Trophoblast cell (in vitro differentiated cells and primary cell): ENCODE measurements around the gene CLIC3.

ENCODE experiments used
- DNase-seq, 2 donors: peaks; one replicate each; pipeline ENCODE4 v3.0.0-alpha.2; 2016
- H2AFZ ChIP-seq: 2 replicates; pipeline ENCODE4 v1.6.1; 2013; ENCODE audit warnings: low read length, moderate library complexity, mild to moderate bottlenecking; ENCODE audit not compliant: insufficient read depth, poor library complexity
- H2AK5ac ChIP-seq: 2 replicates; pipeline ENCODE4 v1.6.1; 2013; ENCODE audit warnings: mild to moderate bottlenecking, low read length
- H2BK120ac ChIP-seq: 2 replicates; pipeline ENCODE4 v1.6.1; 2013; ENCODE audit warnings: low read length, mild to moderate bottlenecking, moderate library complexity; ENCODE audit not compliant: insufficient read depth, poor library complexity
- H2BK12ac ChIP-seq: 2 replicates; pipeline ENCODE4 v1.6.1; 2013; ENCODE audit warnings: mild to moderate bottlenecking, low read length, moderate library complexity
- H2BK5ac ChIP-seq: 2 replicates; pipeline ENCODE4 v1.6.1; 2013; ENCODE audit warnings: low read length, low read depth, moderate library complexity, mild to moderate bottlenecking; ENCODE audit not compliant: poor library complexity
- H3K14ac ChIP-seq: 2 replicates; pipeline ENCODE4 v1.6.1; 2013; ENCODE audit warnings: mild to moderate bottlenecking, low read length
- H3K18ac ChIP-seq: 2 replicates; pipeline ENCODE4 v1.6.1; 2013; ENCODE audit warnings: mild to moderate bottlenecking, low read length
- H3K23ac ChIP-seq: 2 replicates; pipeline ENCODE4 v1.6.1; 2013; ENCODE audit warnings: low read length
- H3K27ac ChIP-seq: 2 replicates; pipeline ENCODE4 v1.5.1; 2013; ENCODE audit warnings: low read depth, mild to moderate bottlenecking, inconsistent platforms, low read length, moderate library complexity
- H3K27me3 ChIP-seq: 2 replicates; pipeline ENCODE4 v1.6.1; 2013; ENCODE audit warnings: inconsistent platforms, mild to moderate bottlenecking, low read length, moderate library complexity; ENCODE audit not compliant: insufficient read depth
- H3K36me3 ChIP-seq, 2 experiments: 1 replicate in 1 of 2; 2 replicates in 1 of 2; pipeline ENCODE4 v1.6.1; 2013; ENCODE audit warnings: low read length in 2 of 2, mild to moderate bottlenecking in 2 of 2, moderate library complexity in 1 of 2; ENCODE audit not compliant: insufficient read depth in 2 of 2, control insufficient read depth in 1 of 2
- H3K4ac ChIP-seq: 2 replicates; pipeline ENCODE4 v1.6.1; 2013; ENCODE audit warnings: low read depth, mild to moderate bottlenecking, low read length, moderate library complexity
- H3K4me1 ChIP-seq, 2 experiments: 1 replicate in 1 of 2; 2 replicates in 1 of 2; pipeline ENCODE4 v1.6.1; 2013; ENCODE audit warnings: low read length in 2 of 2, mild to moderate bottlenecking in 2 of 2, moderate library complexity in 1 of 2; ENCODE audit not compliant: insufficient read depth in 2 of 2, control insufficient read depth in 1 of 2
- H3K4me2 ChIP-seq: 2 replicates; pipeline ENCODE4 v1.6.1; 2013; ENCODE audit warnings: inconsistent platforms, mild to moderate bottlenecking, low read length, moderate library complexity
- H3K4me3 ChIP-seq: 2 replicates; pipeline ENCODE4 v1.5.1; 2013; ENCODE audit warnings: mild to moderate bottlenecking, low read depth, low read length, inconsistent platforms
- H3K79me1 ChIP-seq: one replicate; pipeline ENCODE4 v1.6.1; 2013; ENCODE audit warnings: low read length
- H3K79me2 ChIP-seq: 2 replicates; pipeline ENCODE4 v1.6.1; 2013; ENCODE audit warnings: low read length, mild to moderate bottlenecking; ENCODE audit not compliant: control insufficient read depth, insufficient read depth, poor library complexity
- H3K9ac ChIP-seq: 2 replicates; pipeline ENCODE4 v1.6.1; 2013; ENCODE audit warnings: mild to moderate bottlenecking, low read length
- H3K9me3 ChIP-seq: 2 replicates; pipeline ENCODE4 v1.6.1; 2013; ENCODE audit warnings: low read depth, mild to moderate bottlenecking, control low read depth, inconsistent platforms, low read length; ENCODE audit not compliant: insufficient read depth
- H4K12ac ChIP-seq: 2 replicates; pipeline ENCODE4 v1.6.1; 2013; ENCODE audit warnings: low read depth, mild to moderate bottlenecking, low read length, moderate library complexity
- H4K8ac ChIP-seq: 2 replicates; pipeline ENCODE4 v1.6.1; 2013; ENCODE audit warnings: low read depth, mild to moderate bottlenecking, low read length, moderate library complexity
- H4K91ac ChIP-seq: one replicate; pipeline ENCODE4 v1.6.1; 2013; ENCODE audit warnings: low read depth, mild to moderate bottlenecking, low read length, moderate library complexity
- WGBS: extraction: QIAGEN DNeasy Blood & Tissue Kit; methylation state at CpG from one replicate; pipeline ENCODE4 v1.1.7; 2013; ENCODE audit warnings: missing lambda C conversion rate; ENCODE audit not compliant: insufficient read length, insufficient coverage; ENCODE audit errors: extremely low coverage; 5-methylcytosine and 5-hydroxymethylcytosine counted together

Gene CLIC3

GRCh38 chr9:137044037-137044436 is 47.7 kb upstream of the CLIC3 start:
- H3K23ac ChIP-seq: no peak overlapping the region

GRCh38 chr9:137042751-137043727 is 46.7 kb upstream of the CLIC3 start:
- no peak overlapping the region for H3K23ac ChIP-seq
- no peak overlapping the region for H2BK12ac ChIP-seq
- WGBS: no CpG with 5 or more reads among the region's 36 CpGs
- H3K4me2 ChIP-seq: no peak overlapping the region
- no peak overlapping the region for H3K4me3 ChIP-seq
- H3K27me3 ChIP-seq: peaks cover 24% of the 10 kb centered on the region
- H3K9ac ChIP-seq: no peak overlapping the region
- H4K8ac ChIP-seq: no peak overlapping the region
- H4K91ac ChIP-seq: no peak overlapping the region
- no peaks in the 10 kb centered on the region for H3K36me3 ChIP-seq
- H3K18ac ChIP-seq: no peak overlapping the region
- H3K14ac ChIP-seq: no peak overlapping the region
- DNase-seq: no peak
- H2AFZ ChIP-seq: no peak overlapping the region
- no peak overlapping the region for H3K27ac ChIP-seq
- no peak overlapping the region for H4K12ac ChIP-seq
- H2AK5ac ChIP-seq: no peak overlapping the region
- no peak overlapping the region for H2BK120ac ChIP-seq
- no peaks in the 10 kb centered on the region for H3K79me2 ChIP-seq
- H2BK5ac ChIP-seq: no peak overlapping the region
- no peak overlapping the region for H3K4ac ChIP-seq
- H3K9me3 ChIP-seq: peaks cover 3% of the 10 kb centered on the region
- H3K79me1 ChIP-seq: no peaks in the 10 kb centered on the region
- H3K4me1 ChIP-seq: peaks cover 9 to 14% of the 10 kb centered on the region in 2 experiments

More at GRCh38 chr9:137044037-137044436, 47.7 kb upstream of the CLIC3 start:
- Histone ChIP-seq H3K4me2 (no peak overlapping the region), H3K27me3 (peaks cover 26% of the 10 kb centered on the region), H3K79me2 (no peaks in the 10 kb centered on the region), H3K36me3 (no peaks in the 10 kb centered on the region), H3K27ac (no peak overlapping the region), H2BK12ac (no peak overlapping the region), H2AFZ (no peak overlapping the region), H3K79me1 (no peaks in the 10 kb centered on the region), H4K12ac (no peak overlapping the region), H3K18ac (no peak overlapping the region), H3K14ac (no peak overlapping the region), H4K8ac (no peak overlapping the region), H2BK120ac (no peak overlapping the region), H3K4me1 (peaks cover 9 to 14% of the 10 kb centered on the region in 2 experiments), H3K4ac (no peak overlapping the region), H2BK5ac (no peak overlapping the region), H2AK5ac (no peak overlapping the region), H3K4me3 (no peak overlapping the region), H3K9ac (no peak overlapping the region), H3K9me3 (peaks cover 2% of the 10 kb centered on the region), H4K91ac (no peak overlapping the region)
- WGBS: no CpG with 5 or more reads among the region's 12 CpGs
- DNase-seq: no peak

GRCh38 chr9:137041124-137041523 is 44.8 kb upstream of the CLIC3 start:
- Histone ChIP-seq H2AFZ (no peak overlapping the region), H2BK12ac (no peak overlapping the region), H3K27ac (no peak overlapping the region), H3K4me2 (no peak overlapping the region), H3K36me3 (no peaks in the 10 kb centered on the region), H3K18ac (no peak overlapping the region), H3K79me2 (no peaks in the 10 kb centered on the region), H3K4me1 (peaks cover 6 to 11% of the 10 kb centered on the region in 2 experiments), H4K8ac (no peak overlapping the region), H3K79me1 (no peaks in the 10 kb centered on the region), H4K12ac (no peak overlapping the region), H2BK5ac (no peak overlapping the region), H3K4me3 (no peak overlapping the region), H3K9ac (no peak overlapping the region), H2BK120ac (no peak overlapping the region), H2AK5ac (no peak overlapping the region), H3K9me3 (peaks cover 3% of the 10 kb centered on the region), H3K14ac (no peak overlapping the region), H3K23ac (no peak overlapping the region), H3K4ac (no peak overlapping the region), H3K27me3 (peaks cover 18% of the 10 kb centered on the region), H4K91ac (no peak overlapping the region)
- no CpG with 5 or more reads among the region's 16 CpGs for WGBS
- no peak for DNase-seq

- no peak overlapping the region for H2AK5ac ChIP-seq
- whole genome bisulfite sequencing: no CpG with 5 or more reads among the region's 23 CpGs
Measured at GRCh38 chr9:137040568-137040967, 44.2 kb upstream of the CLIC3 start.

More at GRCh38 chr9:137040568-137040967, 44.2 kb upstream of the CLIC3 start:
- Histone ChIP-seq H3K27me3 (peaks cover 12% of the 10 kb centered on the region), H3K18ac (no peak overlapping the region), H2BK120ac (no peak overlapping the region), H3K9me3 (peaks cover 5% of the 10 kb centered on the region), H3K4me2 (no peak overlapping the region), H3K79me1 (no peaks in the 10 kb centered on the region), H3K27ac (no peak overlapping the region), H3K23ac (no peak overlapping the region), H3K79me2 (no peaks in the 10 kb centered on the region), H3K36me3 (no peaks in the 10 kb centered on the region), H4K12ac (no peak overlapping the region), H2BK5ac (no peak overlapping the region), H3K9ac (no peak overlapping the region), H3K14ac (no peak overlapping the region), H4K91ac (no peak overlapping the region), H4K8ac (no peak overlapping the region), H3K4ac (no peak overlapping the region), H2AFZ (no peak overlapping the region), H3K4me1 (peaks cover 3 to 6% of the 10 kb centered on the region in 2 experiments), H3K4me3 (no peak overlapping the region), H2BK12ac (no peak overlapping the region)
- no peak for DNase-seq
